H1 (cell line): Measurements from ENCODE around the gene ADD2. TPM values are rescaled to one million over a fixed set of nuclear protein-coding genes. Genes with fewer than 3 reads are reported as not detected.
"Not testable (repeated sequence)": the region's sequence is repeated elsewhere in the genome, so short reads cannot be mapped to it uniquely, and the experiment has no call there.

Experiments
- CTCF ChIA-PET: fragments of 300-600 bp; sonication (Branson Sonifier 250); formaldehyde crosslinking; loops from one replicate; lab custom pipeline; 2021; ENCODE audit not compliant: partially characterized antibody; lab: Charles Lee
- POLR2A ChIA-PET: fragments of 300-600 bp; sonication (Branson Sonifier 250); formaldehyde crosslinking; loops from one replicate; lab custom pipeline; 2021; ENCODE audit warnings: inconsistent platforms; ENCODE audit not compliant: partially characterized antibody; lab: Charles Lee
- DNase-seq, 2 experiments: peaks; one replicate each; pipeline versions ENCODE4 v3.0.0 to v3.0.0-alpha.2; 2010 to 2022; ENCODE audit warnings: low spot score in 2 of 2, low read depth in 1 of 2, mixed read lengths in 1 of 2
- FAIRE-seq: peaks from 2 replicates; lab custom pipeline; 2011; peaks lifted over from hg19 to GRCh38; lab: Jason Lieb, UNC
- H2AFZ ChIP-seq: 2 replicates; pipeline ENCODE4 v1.8.1; 2012; ENCODE audit warnings: low read length, inconsistent platforms
- H2AK5ac ChIP-seq: 2 replicates; pipeline ENCODE4 v1.6.1; 2013; ENCODE audit warnings: low read depth, low read length
- H2BK120ac ChIP-seq: replicated peaks from 2 replicates; pipeline ENCODE3; 2013; ENCODE audit warnings: low read depth, low read length, inconsistent platforms
- H2BK12ac ChIP-seq: 2 replicates; pipeline ENCODE4 v1.6.1; 2013; ENCODE audit warnings: low read depth, low read length
- H2BK15ac ChIP-seq: 2 replicates; pipeline ENCODE4 v1.6.1; 2013; ENCODE audit warnings: low read length
- H2BK20ac ChIP-seq: 2 replicates; pipeline ENCODE4 v1.6.1; 2013; ENCODE audit warnings: low read length
- H2BK5ac ChIP-seq: 2 replicates; pipeline ENCODE4 v1.6.1; 2013; ENCODE audit warnings: low read depth, low read length
- H3K14ac ChIP-seq: 2 replicates; pipeline ENCODE4 v1.6.1; 2013; ENCODE audit warnings: inconsistent platforms; ENCODE audit not compliant: insufficient read length
- H3K18ac ChIP-seq: 2 replicates; pipeline ENCODE4 v1.6.1; 2013; ENCODE audit warnings: low read length; ENCODE audit errors: extremely low read depth
- H3K23ac ChIP-seq: 2 replicates; pipeline ENCODE4 v1.6.1; 2013; ENCODE audit warnings: inconsistent platforms; ENCODE audit not compliant: insufficient read length
- H3K23me2 ChIP-seq: 2 replicates; pipeline ENCODE4 v1.6.1; 2013; ENCODE audit warnings: low read depth, low read length
- H3K27ac ChIP-seq: 2 replicates; pipeline ENCODE4 v1.6.1; 2011; ENCODE audit warnings: low read depth, low read length, inconsistent platforms
- H3K27me3 ChIP-seq, 4 experiments: replicated peaks in 1 of 4; 1 replicate in 1 of 4; 2 replicates in 3 of 4; pipeline versions ENCODE4 v1.6.1 to v1.8.1; 2011 to 2013; ENCODE audit warnings: low read length in 3 of 4, mild to moderate bottlenecking in 3 of 4, inconsistent platforms in 2 of 4, mixed read lengths in 2 of 4, moderate library complexity in 1 of 4; ENCODE audit not compliant: control insufficient read depth in 3 of 4, insufficient read depth in 3 of 4; ENCODE audit errors: extremely low read depth in 1 of 4
- H3K36me3 ChIP-seq, 4 experiments: 2 replicates each; pipeline versions ENCODE4 v1.6.1 to v1.8.1; 2011 to 2013; ENCODE audit warnings: mild to moderate bottlenecking in 4 of 4, low read length in 3 of 4, moderate library complexity in 2 of 4, control low read depth in 1 of 4, inconsistent platforms in 1 of 4; ENCODE audit not compliant: insufficient read depth in 4 of 4, control insufficient read depth in 2 of 4
- H3K4ac ChIP-seq: replicated peaks from 2 replicates; pipeline ENCODE3; 2013; ENCODE audit warnings: low read length, low read depth, mixed read lengths, inconsistent platforms; ENCODE audit not compliant: insufficient read length
- H3K4me1 ChIP-seq, 4 experiments: replicated peaks in 1 of 4; 1 replicate in 1 of 4; 2 replicates in 3 of 4; pipeline versions ENCODE4 v1.6.1 to v1.8.1; 2011 to 2013; ENCODE audit warnings: low read length in 3 of 4, inconsistent platforms in 2 of 4, mixed read lengths in 1 of 4; ENCODE audit not compliant: insufficient read depth in 4 of 4, control insufficient read depth in 3 of 4
- H3K4me2 ChIP-seq, 2 experiments: 2 replicates each; pipeline versions ENCODE4 v1.6.1 to v1.8.1; 2011 to 2013; ENCODE audit warnings: low read depth in 2 of 2, low read length in 2 of 2, control low read depth in 1 of 2, inconsistent platforms in 1 of 2, mild to moderate bottlenecking in 1 of 2; ENCODE audit not compliant: insufficient read depth in 1 of 2
- H3K4me3 ChIP-seq, 4 experiments: fragments of 200-600, 300-600 bp in 1 of 4; sonication (generic), shearing (Covaris generic), sonication (Bioruptor Twin) in 1 of 4; 2 replicates each; pipeline versions ENCODE4 v1.5.1 to v1.8.1; 2011 to 2016; ENCODE audit warnings: low read length in 4 of 4, low read depth in 3 of 4, control low read depth in 2 of 4, inconsistent platforms in 2 of 4, mild to moderate bottlenecking in 2 of 4, mixed read lengths in 1 of 4, moderate library complexity in 1 of 4; ENCODE audit not compliant: insufficient read depth in 2 of 4; ENCODE audit errors: extremely low read depth in 1 of 4
- H3K56ac ChIP-seq: replicated peaks from 2 replicates; pipeline ENCODE3; 2013; ENCODE audit warnings: low read depth, mild to moderate bottlenecking, mixed read lengths, low read length, inconsistent platforms; ENCODE audit not compliant: insufficient read length
- H3K79me1 ChIP-seq: 2 replicates; pipeline ENCODE4 v1.6.1; 2013; ENCODE audit warnings: low read depth, low read length, control low read depth
- H3K79me2 ChIP-seq, 2 experiments: 2 replicates each; pipeline versions ENCODE4 v1.6.1 to v1.8.1; 2012 to 2013; ENCODE audit warnings: low read length in 2 of 2, mild to moderate bottlenecking in 2 of 2, inconsistent platforms in 1 of 2; ENCODE audit not compliant: insufficient read depth in 2 of 2, control insufficient read depth in 1 of 2
- H3K9ac ChIP-seq, 4 experiments: replicated peaks in 1 of 4; 1 replicate in 1 of 4; 2 replicates in 3 of 4; pipeline versions ENCODE4 v1.6.1 to v1.8.1; 2011 to 2013; ENCODE audit warnings: low read depth in 3 of 4, low read length in 3 of 4, control low read depth in 2 of 4, mild to moderate bottlenecking in 2 of 4, moderate library complexity in 2 of 4, inconsistent platforms in 1 of 4; ENCODE audit errors: extremely low read depth in 1 of 4
- H3K9me3 ChIP-seq, 2 experiments: 2 replicates each; pipeline versions ENCODE4 v1.6.1 to v1.8.1; 2012 to 2013; ENCODE audit warnings: mild to moderate bottlenecking in 2 of 2, moderate library complexity in 2 of 2, control low read depth in 1 of 2, inconsistent platforms in 1 of 2, low read depth in 1 of 2, low read length in 1 of 2, mixed read lengths in 1 of 2; ENCODE audit not compliant: insufficient read depth in 2 of 2
- H4K20me1 ChIP-seq, 2 experiments: replicated peaks in 1 of 2; 2 replicates each; pipeline versions ENCODE3 to v1.8.1; 2011 to 2013; ENCODE audit warnings: inconsistent platforms in 2 of 2, low read length in 2 of 2, mild to moderate bottlenecking in 1 of 2; ENCODE audit not compliant: insufficient read depth in 2 of 2, control insufficient read depth in 1 of 2
- H4K5ac ChIP-seq: 2 replicates; pipeline ENCODE4 v1.6.1; 2013; ENCODE audit warnings: low read length, low read depth, mixed read lengths, inconsistent platforms; ENCODE audit not compliant: insufficient read length
- H4K8ac ChIP-seq: 2 replicates; pipeline ENCODE4 v1.8.0; 2013; ENCODE audit warnings: mild to moderate bottlenecking, moderate library complexity, low read length, inconsistent platforms; ENCODE audit not compliant: insufficient read depth; ENCODE audit errors: extremely low read depth
- H4K91ac ChIP-seq: replicated peaks from 2 replicates; pipeline ENCODE3; 2013; ENCODE audit warnings: low read length, mixed read lengths, inconsistent platforms; ENCODE audit not compliant: insufficient read length
- WGBS, 2 experiments: shearing (Covaris generic) in 1 of 2; methylation state at CpG; one replicate each; pipeline versions ENCODE4 v1.1.6 to v1.1.7; 2013 to 2015; ENCODE audit warnings: low lambda C conversion rate in 2 of 2, mixed read lengths in 2 of 2, inconsistent platforms in 1 of 2, low coverage in 1 of 2, missing lambda C conversion rate in 1 of 2; ENCODE audit not compliant: insufficient replicate concordance in 2 of 2, insufficient coverage in 1 of 2, insufficient read length in 1 of 2; ENCODE audit errors: extremely low coverage in 1 of 2, missing lambda C conversion rate in 1 of 2; 5-methylcytosine and 5-hydroxymethylcytosine counted together
- polyA plus RNA-seq, 7 experiments: library from polyadenylated mRNA; depleted of rRNA in 3 of 7; stranded (reverse) in 5 of 7; unstranded in 2 of 7; fragments of >200 nt in 5 of 7; fragments of 200-250 nt in 2 of 7; gene quantifications; 1 replicate in 5 of 7; 2 replicates in 1 of 7; 4 replicates in 1 of 7; pipeline versions ENCODE4 v1.2.1 to v1.2.3, GENCODE V29; 2011 to 2013; ENCODE audit warnings: missing spikeins in 2 of 7, mixed read lengths in 2 of 7
- total RNA-seq: library from RNA; stranded (reverse); fragmentation: NEBNext Ultra II Directional; extraction: Animal tissue kit (Norgen Biotek cat#: 25700); gene quantifications from 2 replicates; pipeline ENCODE4 v1.2.1, GENCODE V29; 2021

The ADD2 gene
- total and polyA plus RNA-seq, 2 of the 8 experiments (the other 6 are each of a cell fraction or from before 2014, with no cell fraction given): 58.5 to 170 TPM

DNA sequence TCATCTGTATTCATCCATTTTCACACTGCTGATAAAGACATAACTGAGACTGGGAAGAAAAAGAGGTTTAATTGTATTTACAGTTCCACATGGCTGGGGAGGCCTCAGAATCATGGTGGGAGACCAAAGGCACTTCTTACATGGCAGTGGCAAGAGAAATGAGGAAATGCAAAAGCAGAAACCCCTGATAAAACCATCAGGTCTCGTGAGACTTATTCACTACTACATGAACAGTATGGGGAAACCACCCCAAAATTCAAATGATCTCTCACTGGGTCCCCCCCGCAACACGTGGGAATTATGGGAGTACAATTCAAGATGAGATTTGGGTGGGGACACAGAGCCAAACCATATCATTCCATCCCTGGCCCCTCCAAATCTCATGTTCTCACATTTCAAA, 30.0 kb upstream of the ADD2 start:
- H3K9ac ChIP-seq, H2BK120ac ChIP-seq, H3K23ac ChIP-seq, H3K4me1 ChIP-seq, H2AFZ ChIP-seq, H3K14ac ChIP-seq, H3K56ac ChIP-seq, H3K18ac ChIP-seq, H3K27ac ChIP-seq, H4K8ac ChIP-seq, FAIRE-seq, H3K79me2 ChIP-seq, H4K20me1 ChIP-seq, H3K9me3 ChIP-seq, H3K79me1 ChIP-seq, H2BK12ac ChIP-seq, H4K91ac ChIP-seq, H3K4me2 ChIP-seq, H2AK5ac ChIP-seq, H3K4ac ChIP-seq, H2BK20ac ChIP-seq, DNase-seq, H4K5ac ChIP-seq, H2BK15ac ChIP-seq, H3K36me3 ChIP-seq, H3K4me3 ChIP-seq, H2BK5ac ChIP-seq, H3K23me2 ChIP-seq: not testable (repeated sequence)
- ChIA-PET CTCF (interaction anchor here (0.6 to 13.4 kb wide), 8 partner anchors 8 to 329 kb away, joined by 3 to 91 read pairs (median 4); partner anchors contain the start of gene FIGLA), POLR2A (interaction anchor here (1.6 kb wide), 1 partner anchor 65 kb away, joined by 4 read pairs; no protein-coding TSS in a partner anchor)
- H3K27me3 ChIP-seq: peaks cover 2 to 12% (median 4%) of the 10 kb centered on the region in 4 experiments; a peak in 4 of 7 replicates
- WGBS, 2 experiments: 90% methylated on average over 3 of the region's 3 CpGs; no CpG with 5 or more reads in 1 of the 2 experiments
